GM10847 (cell line): ENCODE data around the gene TMCC1.

ENCODE experiments used
- POLR2A ChIP-seq: IDR thresholded peaks from 2 replicates; pipeline ENCODE4 v1.6.1; 2011; ENCODE audit not compliant: insufficient read length; ENCODE audit errors: extremely low read depth

Gene TMCC1

DNA sequence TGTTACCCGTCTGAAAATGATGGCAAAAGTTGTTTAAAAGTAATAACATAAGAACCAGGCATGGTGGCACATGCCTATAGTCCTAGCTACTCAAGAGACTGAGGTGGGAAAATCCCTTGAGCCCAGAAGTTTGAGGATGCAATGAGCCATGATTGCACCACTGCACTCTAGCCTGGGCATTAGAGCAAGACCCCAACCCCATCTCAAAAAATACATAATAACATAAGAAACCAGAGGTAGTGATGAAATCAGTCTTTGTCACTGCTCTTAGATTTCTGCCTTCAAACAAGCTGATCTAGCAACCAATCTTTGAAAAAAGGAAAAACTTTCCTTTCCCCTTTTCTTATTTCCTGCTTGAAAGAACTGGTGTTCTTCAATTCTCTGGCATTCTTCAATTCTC is 71.3 kb downstream of the TMCC1 start:
- TF ChIP-seq POLR2A = no peak

- TF ChIP-seq POLR2A = no peak
These were observed 72.9 kb downstream of the TMCC1 start for GRCh38 chr3:129820587-129820986.

DNA sequence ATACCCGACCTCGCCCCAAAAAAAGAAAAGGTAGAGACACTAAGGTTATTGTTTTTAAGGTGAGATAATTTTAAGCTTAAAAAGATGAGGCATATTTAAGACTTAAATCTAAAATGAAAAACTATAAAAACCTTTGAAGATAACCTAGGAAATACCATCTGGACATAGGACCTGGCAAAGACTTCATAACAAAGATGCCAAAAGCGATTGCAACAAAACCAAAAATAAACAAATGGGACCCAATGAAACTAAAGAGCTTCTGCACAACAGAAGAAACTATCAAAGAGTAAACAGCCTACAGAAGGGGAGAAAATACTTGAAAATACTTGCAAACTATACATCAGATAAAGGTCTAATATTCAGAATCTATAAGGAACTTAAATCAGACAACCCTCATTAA is 80.9 kb downstream of the TMCC1 start:
- no peak for TF ChIP-seq POLR2A

GRCh38 chr3:129809297-129809696 is 84.2 kb downstream of the TMCC1 start:
- no peak for TF ChIP-seq POLR2A

- TF ChIP-seq POLR2A = no peak
These were observed 97.4 kb downstream of the TMCC1 start for GRCh38 chr3:129796146-129796545.

GRCh38 chr3:129795186-129796010 is 98.1 kb downstream of the TMCC1 start:
- no peak for TF ChIP-seq POLR2A

GRCh38 chr3:129794311-129795185 is 99.0 kb downstream of the TMCC1 start:
- TF ChIP-seq POLR2A = no peak

DNA sequence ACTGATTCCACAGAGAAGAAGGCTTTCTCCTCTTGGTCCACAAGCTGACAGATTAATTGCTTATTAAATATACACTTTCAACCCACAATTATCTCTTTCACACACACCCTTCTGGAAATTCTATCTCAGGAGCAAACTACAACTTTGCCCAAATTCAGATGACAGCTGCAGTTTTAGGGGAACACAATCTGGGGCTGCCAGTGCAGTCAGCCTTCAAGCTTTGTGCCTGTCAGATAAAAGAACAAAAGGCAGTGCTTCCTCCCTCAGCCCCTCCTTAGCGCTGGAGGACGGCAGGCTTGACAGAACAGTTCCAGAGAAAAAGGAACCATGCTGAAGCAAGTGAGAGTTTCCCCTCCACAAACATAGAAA is 99.6 kb downstream of the TMCC1 start:
- no peak for TF ChIP-seq POLR2A

DNA sequence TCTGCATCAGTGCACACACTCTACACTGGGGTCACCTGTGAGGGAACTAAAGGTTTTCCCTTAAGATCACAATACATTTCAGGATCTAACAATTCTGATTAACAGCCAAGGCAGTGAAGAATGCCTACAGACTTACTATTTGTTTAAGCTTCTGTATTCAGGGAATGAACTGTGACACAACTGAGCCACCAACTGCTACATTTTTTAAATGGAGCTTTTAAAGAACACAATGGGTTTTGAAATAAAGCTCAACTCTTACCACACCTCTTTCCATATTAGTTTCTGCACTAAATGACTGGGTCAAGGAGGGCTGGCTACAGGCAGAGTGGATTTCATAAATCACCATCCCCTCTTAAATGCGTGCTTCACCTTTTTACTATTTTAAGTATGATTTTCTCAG is 100.2 kb downstream of the TMCC1 start:
- no peak for TF ChIP-seq POLR2A

GRCh38 chr3:129783470-129783869 is 110.0 kb downstream of the TMCC1 start:
- TF ChIP-seq POLR2A = no peak

DNA sequence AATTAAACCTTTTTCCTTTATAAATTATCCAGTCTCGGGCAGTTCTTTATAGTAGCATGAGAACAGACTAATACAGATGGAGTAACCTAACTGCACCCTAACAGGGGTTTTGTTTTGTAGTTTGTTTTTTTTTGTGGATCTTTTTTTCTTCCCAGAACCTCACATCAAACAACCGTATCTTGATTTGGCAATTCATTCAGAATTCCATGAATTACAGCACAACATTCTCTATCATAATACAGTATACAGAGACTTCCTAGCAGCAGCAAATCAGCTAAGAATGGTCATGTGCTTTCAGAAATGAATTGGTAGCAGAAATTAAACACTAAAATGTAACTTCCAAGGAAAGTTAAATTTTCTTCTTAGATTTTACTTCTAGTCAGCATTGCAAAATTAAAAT is 114.6 kb downstream of the TMCC1 start:
- TF ChIP-seq POLR2A = no peak

- TF ChIP-seq POLR2A = no peak
These were observed 115.7 kb downstream of the TMCC1 start for GRCh38 chr3:129777806-129778205.

- TF ChIP-seq POLR2A = no peak
These were observed 117.6 kb downstream of the TMCC1 start for GRCh38 chr3:129775870-129776269.

- TF ChIP-seq POLR2A = no peak
These were observed 119.5 kb downstream of the TMCC1 start for GRCh38 chr3:129773691-129774663.

GRCh38 chr3:129770604-129771003 is 122.9 kb downstream of the TMCC1 start:
- TF ChIP-seq POLR2A = no peak
